ENCODE measurements around the gene ZNF672. TPM values are rescaled to one million over a fixed set of nuclear protein-coding genes. Genes with fewer than 3 reads are reported as not detected.

The ZNF672 gene
- total and polyA plus RNA-seq, 2 of the 13 experiments (the other 11 are each of a cell fraction or from before 2014, with no cell fraction given), result 17.2 to 22.9 TPM

GRCh38 chr1:248858891-248859889, 21.2 kb downstream of the ZNF672 start, which contains the start of gene ZNF692 (continued):
- TF ChIP-seq HIC2 (CRISPR knock-in tag; IDR thresholded peaks at IDR 0.05; ENCODE audit: low read depth) (no peak), CEBPB (IDR thresholded peaks at IDR 0.05; ENCODE audit: borderline replicate concordance, low read depth, low read length) (peak; percentile 71), ZNF691 (CRISPR knock-in tag; IDR thresholded peaks at IDR 0.05; ENCODE audit: borderline replicate concordance, low read depth) (no peak; the same call in 1 of the 2 replicates), MZF1 (CRISPR knock-in tag; IDR thresholded peaks at IDR 0.05; ENCODE audit: borderline replicate concordance) (no peak), THAP11 (CRISPR knock-in tag; IDR thresholded peaks at IDR 0.05) (peak; percentile 88), ZBTB42 (CRISPR knock-in tag; IDR thresholded peaks at IDR 0.05) (no peak; the same call in 1 of the 2 replicates), ZBTB7B (CRISPR knock-in tag; IDR thresholded peaks at IDR 0.05) (no peak; the same call in 1 of the 2 replicates), PHF21A (CRISPR knock-in tag; IDR thresholded peaks at IDR 0.05) (peak; percentile 4; the same call in 1 of the 2 replicates), ESRRA (CRISPR knock-in tag; IDR thresholded peaks at IDR 0.05; ENCODE audit: low read depth) (peak; percentile 21; the same call in 1 of the 2 replicates), ZMAT5 (CRISPR knock-in tag; IDR thresholded peaks at IDR 0.05; ENCODE audit: borderline replicate concordance, low read depth) (no peak), GATAD2A (CRISPR knock-in tag; IDR thresholded peaks at IDR 0.05) (no peak), RNF2 (conservative IDR thresholded peaks at IDR 0.05; ENCODE audit: low read depth) (0 out of 2 replicates have a peak, but pooled peaks have one; percentile 39), ZFX (CRISPR knock-in tag; IDR thresholded peaks at IDR 0.05; ENCODE audit: low read depth) (peak; percentile 94), ZNF343 (CRISPR knock-in tag; IDR thresholded peaks at IDR 0.05) (no peak)
- TF ChIP-seq, protein P1, sequence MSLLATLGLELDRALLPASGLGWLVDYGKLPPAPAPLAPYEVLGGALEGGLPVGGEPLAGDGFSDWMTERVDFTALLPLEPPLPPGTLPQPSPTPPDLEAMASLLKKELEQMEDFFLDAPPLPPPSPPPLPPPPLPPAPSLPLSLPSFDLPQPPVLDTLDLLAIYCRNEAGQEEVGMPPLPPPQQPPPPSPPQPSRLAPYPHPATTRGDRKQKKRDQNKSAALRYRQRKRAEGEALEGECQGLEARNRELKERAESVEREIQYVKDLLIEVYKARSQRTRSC (CRISPR knock-in tag; IDR thresholded peaks at IDR 0.05; ENCODE audit: low read depth), result no peak
- TF ChIP-seq, protein P2, sequence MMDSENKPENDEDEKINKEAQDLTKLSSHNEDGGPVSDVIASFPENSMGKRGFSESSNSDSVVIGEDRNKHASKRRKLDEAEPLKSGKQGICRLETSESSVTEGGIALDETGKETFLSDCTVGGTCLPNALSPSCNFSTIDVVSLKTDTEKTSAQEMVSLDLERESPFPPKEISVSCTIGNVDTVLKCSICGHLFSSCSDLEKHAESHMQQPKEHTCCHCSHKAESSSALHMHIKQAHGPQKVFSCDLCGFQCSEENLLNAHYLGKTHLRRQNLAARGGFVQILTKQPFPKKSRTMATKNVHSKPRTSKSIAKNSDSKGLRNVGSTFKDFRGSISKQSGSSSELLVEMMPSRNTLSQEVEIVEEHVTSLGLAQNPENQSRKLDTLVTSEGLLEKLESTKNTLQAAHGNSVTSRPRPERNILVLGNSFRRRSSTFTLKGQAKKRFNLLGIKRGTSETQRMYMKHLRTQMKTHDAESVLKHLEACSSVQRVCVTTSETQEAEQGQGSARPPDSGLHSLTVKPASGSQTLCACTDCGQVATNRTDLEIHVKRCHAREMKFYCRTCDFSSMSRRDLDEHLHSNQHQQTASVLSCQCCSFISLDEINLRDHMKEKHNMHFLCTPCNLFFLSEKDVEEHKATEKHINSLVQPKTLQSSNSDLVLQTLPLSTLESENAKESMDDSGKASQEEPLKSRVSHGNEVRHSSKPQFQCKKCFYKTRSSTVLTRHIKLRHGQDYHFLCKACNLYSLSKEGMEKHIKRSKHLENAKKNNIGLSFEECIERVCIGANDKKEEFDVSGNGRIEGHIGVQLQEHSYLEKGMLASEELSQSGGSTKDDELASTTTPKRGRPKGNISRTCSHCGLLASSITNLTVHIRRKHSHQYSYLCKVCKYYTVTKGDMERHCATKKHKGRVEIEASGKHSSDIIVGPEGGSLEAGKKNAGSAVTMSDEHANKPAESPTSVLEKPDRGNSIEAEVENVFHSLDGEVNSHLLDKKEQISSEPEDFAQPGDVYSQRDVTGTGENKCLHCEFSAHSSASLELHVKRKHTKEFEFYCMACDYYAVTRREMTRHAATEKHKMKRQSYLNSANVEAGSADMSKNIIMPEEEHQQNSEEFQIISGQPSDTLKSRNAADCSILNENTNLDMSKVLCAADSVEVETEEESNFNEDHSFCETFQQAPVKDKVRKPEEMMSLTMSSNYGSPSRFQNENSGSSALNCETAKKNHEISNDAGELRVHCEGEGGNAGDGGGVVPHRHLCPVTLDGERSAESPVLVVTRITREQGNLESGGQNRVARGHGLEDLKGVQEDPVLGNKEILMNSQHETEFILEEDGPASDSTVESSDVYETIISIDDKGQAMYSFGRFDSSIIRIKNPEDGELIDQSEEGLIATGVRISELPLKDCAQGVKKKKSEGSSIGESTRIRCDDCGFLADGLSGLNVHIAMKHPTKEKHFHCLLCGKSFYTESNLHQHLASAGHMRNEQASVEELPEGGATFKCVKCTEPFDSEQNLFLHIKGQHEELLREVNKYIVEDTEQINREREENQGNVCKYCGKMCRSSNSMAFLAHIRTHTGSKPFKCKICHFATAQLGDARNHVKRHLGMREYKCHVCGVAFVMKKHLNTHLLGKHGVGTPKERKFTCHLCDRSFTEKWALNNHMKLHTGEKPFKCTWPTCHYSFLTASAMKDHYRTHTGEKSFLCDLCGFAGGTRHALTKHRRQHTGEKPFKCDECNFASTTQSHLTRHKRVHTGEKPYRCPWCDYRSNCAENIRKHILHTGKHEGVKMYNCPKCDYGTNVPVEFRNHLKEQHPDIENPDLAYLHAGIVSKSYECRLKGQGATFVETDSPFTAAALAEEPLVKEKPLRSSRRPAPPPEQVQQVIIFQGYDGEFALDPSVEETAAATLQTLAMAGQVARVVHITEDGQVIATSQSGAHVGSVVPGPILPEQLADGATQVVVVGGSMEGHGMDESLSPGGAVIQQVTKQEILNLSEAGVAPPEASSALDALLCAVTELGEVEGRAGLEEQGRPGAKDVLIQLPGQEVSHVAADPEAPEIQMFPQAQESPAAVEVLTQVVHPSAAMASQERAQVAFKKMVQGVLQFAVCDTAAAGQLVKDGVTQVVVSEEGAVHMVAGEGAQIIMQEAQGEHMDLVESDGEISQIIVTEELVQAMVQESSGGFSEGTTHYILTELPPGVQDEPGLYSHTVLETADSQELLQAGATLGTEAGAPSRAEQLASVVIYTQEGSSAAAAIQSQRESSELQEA (CRISPR knock-in tag; IDR thresholded peaks at IDR 0.05; ENCODE audit: not compliant biosample characterization), result no peak

Measured in HepG2 (cell line).